K562 (cell line): Measurements from ENCODE around the gene TUT4. TPM values are rescaled to one million over a fixed set of nuclear protein-coding genes. Genes with fewer than 3 reads are reported as not detected.

Experiments used
- ARID4B ChIP-seq: sonication (generic); formaldehyde crosslinking; IDR thresholded peaks from 2 replicates; pipeline ENCODE4 v1.8.0; 2022; ENCODE audit warnings: mild to moderate bottlenecking, missing genetic modification reagents
- BCLAF1 ChIP-seq, 2 experiments: fragments of 450-650 bp in 1 of 2; IDR thresholded peaks; 2 replicates each; pipeline ENCODE4 v1.6.1; 2011 to 2017; ENCODE audit warnings: low read depth in 2 of 2, antibody characterized with exemption in 1 of 2, borderline replicate concordance in 1 of 2, low read length in 1 of 2, mild to moderate bottlenecking in 1 of 2, mixed read lengths in 1 of 2; ENCODE audit not compliant: control insufficient read depth in 1 of 2
- GTF2A2 ChIP-seq: IDR thresholded peaks from 2 replicates; pipeline ENCODE4 v1.6.1; 2016; ENCODE audit warnings: mild to moderate bottlenecking, missing genetic modification characterization, missing compliant biosample characterization
- HDAC1 ChIP-seq, 2 experiments: fragments of 450-650 bp; IDR thresholded peaks; 2 replicates each; pipeline ENCODE4 v1.6.1; 2016 to 2017; ENCODE audit warnings: inconsistent platforms in 1 of 2, mild to moderate bottlenecking in 1 of 2, moderate library complexity in 1 of 2
- HOMEZ ChIP-seq: fragments of 250-450 bp; sonication (Bioruptor Pico); IDR thresholded peaks from 2 replicates; pipeline ENCODE4 v1.4.0; 2020; ENCODE audit warnings: mild to moderate bottlenecking, moderate library complexity
- KHSRP ChIP-seq: fragments of 450-650 bp; IDR thresholded peaks from 2 replicates; pipeline ENCODE4 v1.6.1; 2017
- KLF13 ChIP-seq: fragments of 450-650 bp; IDR thresholded peaks from 2 replicates; pipeline ENCODE4 v1.6.1; 2016; ENCODE audit warnings: missing genetic modification characterization, low read depth, mild to moderate bottlenecking, missing compliant biosample characterization, moderate library complexity, borderline replicate concordance
- KLF16 ChIP-seq: IDR thresholded peaks from 2 replicates; pipeline ENCODE4 v1.6.1; 2016; ENCODE audit warnings: antibody characterized with exemption
- MECOM ChIP-seq: fragments of 250-450 bp; sonication (Bioruptor Pico); IDR thresholded peaks from 2 replicates; pipeline ENCODE4 v1.8.0; 2022; ENCODE audit warnings: inconsistent platforms
- MTA1 ChIP-seq: fragments of 450-650 bp; IDR thresholded peaks from 2 replicates; pipeline ENCODE4 v1.6.1; 2017; ENCODE audit warnings: borderline replicate concordance
- PYGO2 ChIP-seq: fragments of 450-650 bp; IDR thresholded peaks from 2 replicates; pipeline ENCODE4 v1.6.1; 2016; ENCODE audit warnings: mild to moderate bottlenecking, missing genetic modification characterization, moderate library complexity, missing compliant biosample characterization
- SNAPC5 ChIP-seq: fragments of 250-450 bp; sonication (Bioruptor Pico); IDR thresholded peaks from 2 replicates; pipeline ENCODE4 v1.8.0; 2021; ENCODE audit warnings: moderate library complexity, mild to moderate bottlenecking, inconsistent platforms
- SNRNP70 ChIP-seq: fragments of 200-400 bp; formaldehyde crosslinking; optimal IDR thresholded peaks from 2 replicates; pipeline ENCODE3; 2017; ENCODE audit warnings: low read depth, low read length
- TOE1 ChIP-seq, 2 experiments: fragments of 450-650 bp in 1 of 2; sonication (generic) in 1 of 2; formaldehyde crosslinking in 1 of 2; IDR thresholded peaks; 2 replicates each; pipeline versions ENCODE4 v1.7.1 to v1.8.0; 2016 to 2022; ENCODE audit warnings: borderline replicate concordance in 2 of 2, mild to moderate bottlenecking in 2 of 2, antibody characterized with exemption in 1 of 2, inconsistent platforms in 1 of 2, low read depth in 1 of 2, missing genetic modification reagents in 1 of 2, moderate library complexity in 1 of 2
- XRCC4 ChIP-seq: IDR thresholded peaks from one replicate; pipeline ENCODE4 v1.6.1; 2011; ENCODE audit not compliant: insufficient read depth, insufficient read length; ENCODE audit errors: extremely low read depth
- ZNF143 ChIP-seq: sonication (generic); formaldehyde crosslinking; IDR thresholded peaks from 2 replicates; pipeline ENCODE4 v1.9.0; 2022; ENCODE audit warnings: mild to moderate bottlenecking, missing genetic modification reagents
- ZNF766 ChIP-seq: fragments of 200-800 bp; sonication (Bioruptor generic); conservative IDR thresholded peaks from 2 replicates; pipeline ENCODE4 v1.6.1; 2016; ENCODE audit warnings: missing genetic modification characterization, missing compliant biosample characterization
- polyA plus RNA-seq, 8 experiments: library from polyadenylated mRNA; depleted of rRNA in 4 of 8; stranded (reverse) in 5 of 8; unstranded in 3 of 8; fragments of >200 nt; fragmentation: Nextera tagmentation in 2 of 8; fragmentation: Illumina TruSeq in 1 of 8; extraction: Ambion mirVana in 2 of 8; extraction: Trizol in 1 of 8; gene quantifications; 2 replicates each; pipeline versions ENCODE4 v1.2.1 to v1.2.3, GENCODE V29; 2011 to 2014; ENCODE audit warnings: inconsistent platforms in 1 of 8, missing spikeins in 1 of 8
- total RNA-seq, 7 experiments: library from RNA; depleted of rRNA in 6 of 7; stranded (reverse); fragments of >200 nt in 6 of 7; fragmentation: Illumina TruSeq in 2 of 7; extraction: Trizol in 2 of 7; gene quantifications; 2 replicates each; pipeline versions ENCODE4 v1.2.1 to v1.2.3, GENCODE V29; 2011 to 2021; ENCODE audit warnings: low replicate concordance in 1 of 7

TUT4 gene
- total and polyA plus RNA-seq, 9 of the 15 experiments (the other 6 are each of a cell fraction or from before 2014, with no cell fraction given): 15.8 to 53.5 (median 36.7) TPM

- TF ChIP-seq ARID4B (CRISPR knock-in tag): peak; percentile 97
- TF ChIP-seq XRCC4: no peak
- TF ChIP-seq HDAC1 (IDR thresholded peaks at IDR 0.05): peak in 1 of 2 experiments; percentile 92; a peak in 2 of 4 replicates
- TF ChIP-seq TOE1 (IDR thresholded peaks at IDR 0.05; ENCODE audit: borderline replicate concordance): peak; percentile 79
- no peak for TF ChIP-seq TOE1 (CRISPR knock-in tag; IDR thresholded peaks at IDR 0.05; ENCODE audit: borderline replicate concordance, low read depth)
- no peak for TF ChIP-seq SNAPC5 (CRISPR knock-in tag)
- no peak for TF ChIP-seq KLF16
- no peak for TF ChIP-seq HOMEZ
- TF ChIP-seq MECOM (CRISPR knock-in tag): no peak
- TF ChIP-seq ZNF143 (CRISPR knock-in tag): peak; percentile 58; the same call in 1 of the 2 replicates
- TF ChIP-seq MTA1: 0 out of 2 replicates have a peak, but pooled peaks have one; percentile 27
- TF ChIP-seq BCLAF1 (IDR thresholded peaks at IDR 0.05; ENCODE audit: borderline replicate concordance in 1 of 2, control insufficient read depth in 1 of 2, low read depth in 2 of 2, low read length in 1 of 2): no peak; a peak in 1 of 4 replicates
- no peak for TF ChIP-seq SNRNP70
- TF ChIP-seq ZNF766 (CRISPR knock-in tag): peak; percentile 59; the same call in 1 of the 2 replicates
- no peak for TF ChIP-seq GTF2A2 (tag)
- peak; percentile 72 for TF ChIP-seq KHSRP
- no peak for TF ChIP-seq PYGO2 (tag)
- peak; percentile 24; the same call in 1 of the 2 replicates for TF ChIP-seq KLF13 (tag)
Measured at GRCh38 chr1:52404116-52404974, 148.5 kb downstream of the TUT4 start, which contains the start of the genes ORC1 and PRPF38A (continued).
